HK-2 (cell line): ENCODE results near the gene POU2AF2.

Experiments used
- DNase-seq: peaks from one replicate; pipeline ENCODE4 v3.0.0-alpha.2; 2018; ENCODE audit not compliant: unreplicated experiment

POU2AF2 gene

GRCh38 chr11:111330234-111330893, 84.8 kb downstream of the POU2AF2 start:
- DNase-seq: no peak

- no peak for DNase-seq
These were observed 86.4 kb downstream of the POU2AF2 start for GRCh38 chr11:111331711-111332479.

GRCh38 chr11:111334532-111335502, 89.3 kb downstream of the POU2AF2 start:
- DNase-seq: no peak

GRCh38 chr11:111335549-111335948, 90.0 kb downstream of the POU2AF2 start:
- no peak for DNase-seq
